K562 (cell line): ENCODE data around the gene RBSN. TPM values are rescaled to one million over a fixed set of nuclear protein-coding genes. Genes with fewer than 3 reads are reported as not detected.

Source experiments
- CBX2 ChIP-seq: fragments of 200-600 bp; sonication (generic); IDR thresholded peaks from one replicate; pipeline ENCODE4 v1.6.1; 2012; ENCODE audit warnings: mild to moderate bottlenecking, low read length, inconsistent platforms; ENCODE audit not compliant: insufficient read depth, poor library complexity, severe bottlenecking
- CGGBP1 ChIP-seq: fragments of 250-450 bp; sonication (Bioruptor Pico); IDR thresholded peaks from 2 replicates; pipeline ENCODE4 v1.9.0; 2021; ENCODE audit warnings: mild to moderate bottlenecking
- ETS1 ChIP-seq: conservative IDR thresholded peaks from 2 replicates; pipeline ENCODE4 v1.6.1; 2011; ENCODE audit warnings: low read depth, mild to moderate bottlenecking, low read length; ENCODE audit not compliant: control insufficient read depth
- FOXP1 ChIP-seq: sonication (generic); formaldehyde crosslinking; IDR thresholded peaks from 2 replicates; pipeline ENCODE4 v1.8.0; 2022; ENCODE audit warnings: mild to moderate bottlenecking, missing genetic modification reagents
- HMGXB4 ChIP-seq: sonication (generic); formaldehyde crosslinking; IDR thresholded peaks from 2 replicates; pipeline ENCODE4 v1.8.1; 2023; ENCODE audit warnings: mild to moderate bottlenecking, missing genetic modification reagents
- IRF1 ChIP-seq: sonication (generic); formaldehyde crosslinking; IDR thresholded peaks from 2 replicates; pipeline ENCODE4 v1.8.0; 2022; ENCODE audit warnings: missing genetic modification reagents, mild to moderate bottlenecking, borderline replicate concordance
- JUN ChIP-seq, 2 experiments: sonication (generic) in 1 of 2; formaldehyde crosslinking in 1 of 2; IDR thresholded peaks; 2 replicates each; pipeline versions ENCODE4 v1.6.1 to v1.8.0; 2012 to 2022; ENCODE audit warnings: borderline replicate concordance in 2 of 2, mild to moderate bottlenecking in 2 of 2, improper control_type of control experiment in 1 of 2, low read depth in 1 of 2, low read length in 1 of 2, missing genetic modification reagents in 1 of 2
- MEF2D ChIP-seq: conservative IDR thresholded peaks from 2 replicates; pipeline ENCODE4 v1.6.1; 2016; ENCODE audit warnings: low read depth, missing genetic modification characterization, missing compliant biosample characterization
- RB1 ChIP-seq: fragments of 450-650 bp; IDR thresholded peaks from 2 replicates; pipeline ENCODE4 v1.6.1; 2017; ENCODE audit warnings: low read depth, mild to moderate bottlenecking
- SAP30 ChIP-seq: fragments of 200-600 bp; sonication (generic); IDR thresholded peaks from 2 replicates; pipeline ENCODE4 v1.6.1; 2012; ENCODE audit warnings: borderline replicate concordance, low read depth, mild to moderate bottlenecking, moderate library complexity, low read length, control low read depth, inconsistent platforms; ENCODE audit not compliant: insufficient read depth, poor library complexity, severe bottlenecking
- SRSF3 ChIP-seq: fragments of 200-400 bp; formaldehyde crosslinking; IDR thresholded peaks from 2 replicates; pipeline ENCODE4 v1.6.1; 2016; ENCODE audit warnings: mild to moderate bottlenecking, low read length, moderate library complexity; ENCODE audit not compliant: insufficient read depth
- STAT5A ChIP-seq: IDR thresholded peaks from 2 replicates; pipeline ENCODE4 v1.6.1; 2012; ENCODE audit warnings: low read length, inconsistent platforms, borderline replicate concordance
- ZNF592 ChIP-seq: fragments of 450-650 bp; IDR thresholded peaks from 2 replicates; pipeline ENCODE4 v1.6.1; 2017; ENCODE audit warnings: antibody characterized with exemption, mild to moderate bottlenecking
- polyA plus RNA-seq, 8 experiments: library from polyadenylated mRNA; depleted of rRNA in 4 of 8; stranded (reverse) in 5 of 8; unstranded in 3 of 8; fragments of >200 nt; fragmentation: Nextera tagmentation in 2 of 8; fragmentation: Illumina TruSeq in 1 of 8; extraction: Ambion mirVana in 2 of 8; extraction: Trizol in 1 of 8; gene quantifications; 2 replicates each; pipeline versions ENCODE4 v1.2.1 to v1.2.3, GENCODE V29; 2011 to 2014; ENCODE audit warnings: inconsistent platforms in 1 of 8, missing spikeins in 1 of 8
- total RNA-seq, 7 experiments: library from RNA; depleted of rRNA in 6 of 7; stranded (reverse); fragments of >200 nt in 6 of 7; fragmentation: Illumina TruSeq in 2 of 7; extraction: Trizol in 2 of 7; gene quantifications; 2 replicates each; pipeline versions ENCODE4 v1.2.1 to v1.2.3, GENCODE V29; 2011 to 2021; ENCODE audit warnings: low replicate concordance in 1 of 7

Gene RBSN
- total and polyA plus RNA-seq, 9 of the 15 experiments (the other 6 are each of a cell fraction or from before 2014, with no cell fraction given), result 2.9 to 19.6 (median 15.0) TPM

GRCh38 chr3:15052335-15053242 is 46.4 kb downstream of the RBSN start (continued):
- TF ChIP-seq ZNF592 (peak; percentile 67), MEF2D (tag) (0 out of 2 replicates have a peak, but pooled peaks have one; percentile 42), SAP30 (no peak), SRSF3 (no peak), ETS1 (peak; percentile 98), CGGBP1 (CRISPR knock-in tag) (0 out of 2 replicates have a peak, but pooled peaks have one; percentile 12), RB1 (peak; percentile 72), STAT5A (peak; percentile 97), HMGXB4 (CRISPR knock-in tag) (no peak), JUN (IDR thresholded peaks at IDR 0.05; ENCODE audit: borderline replicate concordance, low read depth, low read length) (peak; percentile 25; the same call in 1 of the 2 replicates), JUN (CRISPR knock-in tag; IDR thresholded peaks at IDR 0.05; ENCODE audit: borderline replicate concordance) (0 out of 2 replicates have a peak, but pooled peaks have one; percentile 65), CBX2 (no peak), FOXP1 (CRISPR knock-in tag) (peak; percentile 97), IRF1 (CRISPR knock-in tag) (no peak)
